Activated T-cell treated with anti-CD3 and anti-CD28 coated beads for 48 hours (primary cell): Measurements from ENCODE around the gene MYH7.
"Not testable (repeated sequence)": the region's sequence is repeated elsewhere in the genome, so short reads cannot be mapped to it uniquely, and the experiment has no call there.

Source experiments
- DNase-seq: peaks from one replicate; pipeline ENCODE4 v3.0.0-alpha.2; 2020; ENCODE audit warnings: low read depth

Gene MYH7

GRCh38 chr14:23406725-23407355, 28.6 kb downstream of the MYH7 start:
- no peak for DNase-seq

- DNase-seq, result no peak
Measured at GRCh38 chr14:23406244-23406643, 29.2 kb downstream of the MYH7 start.

- no peak for DNase-seq
Measured at GRCh38 chr14:23405516-23406025, 29.9 kb downstream of the MYH7 start.

GRCh38 chr14:23405096-23405495, 30.4 kb downstream of the MYH7 start:
- no peak for DNase-seq

DNA sequence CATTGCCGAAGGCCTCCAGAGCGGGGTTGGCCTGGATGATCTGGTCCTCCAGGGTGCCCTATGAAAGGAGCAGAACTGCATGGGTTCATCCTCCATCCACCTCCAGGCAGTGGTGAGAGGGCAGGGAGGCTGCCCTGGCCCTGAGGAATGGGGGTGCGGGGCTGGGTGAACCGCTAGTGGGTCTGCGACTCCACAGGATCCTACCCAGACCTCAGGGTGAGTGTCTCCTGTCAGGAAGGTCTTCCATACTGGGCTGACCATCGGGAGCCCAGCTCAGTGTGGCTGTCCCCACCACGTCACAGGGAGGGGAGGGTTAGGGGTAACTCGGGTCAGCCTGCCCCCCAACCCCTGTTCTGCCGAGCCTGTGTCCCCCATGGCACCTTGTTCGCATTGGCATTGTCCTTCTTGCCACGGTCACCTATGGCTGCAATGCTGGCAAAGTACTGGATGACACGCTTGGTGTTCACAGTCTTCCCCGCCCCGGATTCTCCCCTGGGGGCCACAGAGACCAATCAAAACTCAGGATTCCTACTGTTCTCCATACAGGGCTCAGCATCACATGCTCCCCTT, 31.0 kb downstream of the MYH7 start:
- no peak for DNase-seq

GRCh38 chr14:23403908-23404307, 31.6 kb downstream of the MYH7 start:
- DNase-seq, result no peak

- DNase-seq, result no peak
Measured at GRCh38 chr14:23403139-23403438, 32.4 kb downstream of the MYH7 start.

DNA sequence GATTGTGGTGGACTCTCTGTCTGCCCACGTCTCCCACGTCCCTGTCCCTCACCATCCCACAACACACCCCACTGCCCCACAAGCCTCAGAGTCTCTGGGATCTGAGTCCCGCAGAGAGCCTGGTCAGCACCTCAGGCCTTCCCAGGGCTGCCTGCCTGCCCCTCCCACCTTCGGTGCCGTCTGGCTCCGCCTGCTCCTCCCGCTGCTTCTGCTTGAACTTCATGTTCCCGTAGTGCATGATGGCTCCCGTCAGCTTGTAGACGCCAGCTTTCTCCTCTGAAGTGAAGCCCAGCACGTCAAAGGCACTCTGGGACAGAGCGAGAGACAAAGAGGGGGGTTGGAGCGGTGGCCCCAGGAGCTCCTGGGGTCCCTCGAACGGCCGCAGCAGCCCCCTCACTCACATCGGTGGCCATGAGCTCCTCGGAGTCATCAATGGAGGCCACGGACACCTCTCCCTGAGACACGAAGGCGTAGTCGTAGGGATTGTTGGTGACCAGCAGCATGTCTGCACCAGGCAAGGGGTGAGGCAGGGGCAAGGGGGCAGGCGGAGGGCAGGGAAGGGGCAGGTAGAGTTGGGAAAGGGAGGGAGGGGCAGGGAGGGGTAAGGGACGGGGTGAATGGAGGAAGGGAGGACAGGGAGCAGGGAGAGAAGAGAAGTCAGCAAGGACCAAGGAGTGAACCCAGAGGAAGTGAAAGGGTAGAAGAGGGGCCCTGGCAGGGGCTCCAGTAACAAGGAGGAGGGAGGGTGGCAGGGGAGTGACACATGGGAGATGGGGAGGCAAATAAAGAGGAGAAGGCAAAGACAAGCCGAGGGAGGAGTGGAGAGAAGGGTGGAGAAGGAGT, 32.9 kb downstream of the MYH7 start:
- no peak for DNase-seq

DNA sequence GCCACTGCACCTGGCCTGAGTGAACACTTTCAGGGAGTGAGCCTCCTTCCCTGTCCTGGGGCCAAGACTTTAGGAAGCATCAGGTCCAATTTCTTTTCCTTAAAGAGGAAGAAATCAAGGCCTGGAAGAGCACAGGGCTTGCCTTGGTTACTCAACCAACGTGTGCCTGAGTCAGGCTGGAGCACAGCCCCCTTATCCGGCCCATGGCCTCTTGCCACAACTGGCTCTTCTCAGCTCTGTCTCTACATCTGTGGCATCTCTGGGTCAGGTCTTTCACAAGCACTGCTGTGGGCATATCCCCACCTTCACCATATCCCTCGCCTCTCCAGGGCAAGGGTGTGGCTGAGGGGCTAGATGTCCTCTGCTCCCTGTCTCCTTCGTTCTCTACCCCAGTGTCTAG, 34.2 kb downstream of the MYH7 start:
- no peak for DNase-seq

GRCh38 chr14:23400496-23401149, 34.8 kb downstream of the MYH7 start:
- not testable (repeated sequence) for DNase-seq

GRCh38 chr14:23399591-23399990, 35.9 kb downstream of the MYH7 start:
- DNase-seq, result no peak

DNA sequence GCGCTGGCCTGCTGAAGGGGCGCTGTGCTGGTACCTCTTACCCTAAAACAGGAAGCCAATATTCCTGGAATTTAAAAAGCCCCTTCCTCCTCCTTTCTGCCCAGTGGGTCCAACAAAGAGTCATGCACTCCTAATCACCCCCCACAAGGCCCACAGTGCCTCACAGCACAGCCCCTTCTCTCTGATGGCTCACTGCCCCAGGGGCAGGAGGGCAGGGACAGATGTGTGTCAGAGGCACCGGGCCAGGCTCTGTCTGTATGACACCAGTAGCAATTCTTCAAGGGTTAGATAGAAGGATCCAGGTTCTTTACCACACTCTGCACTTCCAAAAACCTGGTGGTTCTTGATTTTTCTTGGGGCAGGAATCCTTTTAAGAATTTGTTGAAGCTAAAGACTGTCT, 36.3 kb downstream of the MYH7 start:
- DNase-seq, result no peak

DNA sequence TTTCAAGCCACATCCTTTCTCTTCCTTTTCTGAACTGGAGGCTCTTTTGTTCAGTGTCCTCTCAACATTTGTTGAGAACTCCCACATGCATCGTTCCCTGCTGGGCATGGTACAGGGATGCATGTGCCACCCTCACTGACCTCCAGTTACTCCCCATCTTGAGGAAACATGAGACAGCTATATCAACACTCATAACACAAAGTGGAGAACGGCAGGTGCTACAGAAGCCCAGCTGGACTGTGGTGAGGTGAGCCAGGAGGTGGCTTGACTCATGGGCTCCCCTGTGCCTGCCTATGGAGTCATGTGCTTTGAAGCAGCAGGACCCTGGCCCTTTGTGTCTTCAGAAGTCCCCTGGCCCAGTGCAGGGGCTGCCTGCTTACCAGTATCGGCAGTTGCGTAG, 37.1 kb downstream of the MYH7 start:
- no peak for DNase-seq

DNA sequence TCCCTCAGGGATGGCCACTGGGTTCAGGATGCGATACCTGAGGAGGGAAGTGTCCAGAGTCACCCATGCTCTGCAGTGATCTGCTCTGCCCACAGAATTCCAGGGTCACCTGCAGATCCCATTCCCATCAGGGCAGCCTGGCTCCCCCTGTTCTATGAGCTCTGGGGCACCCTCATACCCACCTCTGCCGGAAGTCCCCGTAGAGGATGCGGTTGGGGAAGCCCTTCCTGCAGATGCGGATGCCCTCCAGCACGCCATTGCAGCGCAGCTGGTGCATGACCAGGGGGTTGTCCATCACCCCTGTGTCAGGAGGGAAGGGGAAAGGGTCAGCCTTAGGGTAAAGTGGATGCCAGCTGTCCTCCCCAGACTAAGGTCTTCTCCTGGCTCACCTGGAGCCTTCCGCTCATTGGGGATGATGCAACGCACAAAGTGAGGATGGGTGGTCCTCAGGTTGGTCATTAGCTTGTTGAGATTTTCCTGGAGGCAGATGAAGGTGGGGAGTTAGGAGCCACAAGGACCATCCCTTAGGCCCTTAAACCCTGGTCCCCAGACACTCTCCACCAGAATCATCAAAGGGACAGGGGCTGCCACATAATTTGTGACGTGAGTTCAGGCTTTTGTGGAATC, 38.6 kb downstream of the MYH7 start:
- no peak for DNase-seq

GRCh38 chr14:23396126-23396525, 39.3 kb downstream of the MYH7 start:
- no peak for DNase-seq

GRCh38 chr14:23392613-23393012, 42.8 kb downstream of the MYH7 start:
- no peak for DNase-seq

DNA sequence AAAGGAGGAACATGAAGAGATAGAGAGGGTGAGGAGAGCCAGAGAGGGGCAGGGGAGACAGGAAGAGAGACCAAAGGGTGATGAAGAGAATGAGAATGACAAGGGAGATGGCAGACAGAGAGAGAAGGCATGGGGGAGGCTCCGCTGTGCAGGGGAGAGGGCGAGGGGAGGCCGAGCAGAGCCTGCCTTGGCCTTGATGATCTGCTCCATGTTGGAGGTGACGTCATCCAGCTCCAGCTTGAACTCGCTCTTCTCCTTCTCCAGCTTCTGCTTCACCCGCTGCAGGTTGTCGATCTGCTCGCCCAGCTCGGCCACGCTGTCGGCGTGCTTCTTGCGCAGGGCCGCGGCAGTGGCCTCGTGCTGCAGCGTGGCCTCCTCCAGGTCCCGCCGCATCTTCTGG, 45.6 kb downstream of the MYH7 start:
- DNase-seq, result not testable (repeated sequence)

DNA sequence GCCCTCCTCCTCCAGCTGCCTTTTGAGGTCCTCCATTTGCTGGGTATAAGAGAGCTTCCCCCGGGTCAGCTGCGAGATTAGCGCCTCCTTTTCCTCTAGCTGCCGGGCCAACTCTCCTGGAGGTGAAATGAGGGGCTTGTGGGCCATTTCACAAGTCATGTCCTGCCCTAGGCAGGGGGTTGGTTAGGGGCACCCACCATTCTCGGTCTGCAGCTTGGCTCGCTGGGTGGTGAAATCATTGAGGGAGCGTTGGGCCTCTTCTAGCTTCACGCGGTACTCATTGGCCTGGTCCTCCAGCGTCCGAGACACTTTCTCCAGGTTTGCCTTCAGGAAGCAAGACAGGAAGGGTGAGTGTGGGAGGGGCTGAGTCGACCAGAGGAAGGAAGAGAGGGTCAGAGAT, 46.1 kb downstream of the MYH7 start:
- DNase-seq, result no peak

- DNase-seq, result no peak
Measured at GRCh38 chr14:23388996-23389395, 46.5 kb downstream of the MYH7 start.

GRCh38 chr14:23387916-23388882, 47.3 kb downstream of the MYH7 start:
- no peak for DNase-seq

GRCh38 chr14:23386999-23387398, 48.5 kb downstream of the MYH7 start:
- no peak for DNase-seq
